CD4-positive, alpha-beta T cell treated with Interleukin-6 at 100 ng/mL for 8 hours (primary cell): ENCODE results near the gene AFAP1.
A peak's percentile ranks its signal among the peaks of the same experiment; 100 is the strongest.

Source experiments
- DNase-seq: peaks from one replicate; pipeline ENCODE4 v3.0.0-alpha.2; 2020; ENCODE audit warnings: mixed read lengths, low spot score

The AFAP1 gene

DNA sequence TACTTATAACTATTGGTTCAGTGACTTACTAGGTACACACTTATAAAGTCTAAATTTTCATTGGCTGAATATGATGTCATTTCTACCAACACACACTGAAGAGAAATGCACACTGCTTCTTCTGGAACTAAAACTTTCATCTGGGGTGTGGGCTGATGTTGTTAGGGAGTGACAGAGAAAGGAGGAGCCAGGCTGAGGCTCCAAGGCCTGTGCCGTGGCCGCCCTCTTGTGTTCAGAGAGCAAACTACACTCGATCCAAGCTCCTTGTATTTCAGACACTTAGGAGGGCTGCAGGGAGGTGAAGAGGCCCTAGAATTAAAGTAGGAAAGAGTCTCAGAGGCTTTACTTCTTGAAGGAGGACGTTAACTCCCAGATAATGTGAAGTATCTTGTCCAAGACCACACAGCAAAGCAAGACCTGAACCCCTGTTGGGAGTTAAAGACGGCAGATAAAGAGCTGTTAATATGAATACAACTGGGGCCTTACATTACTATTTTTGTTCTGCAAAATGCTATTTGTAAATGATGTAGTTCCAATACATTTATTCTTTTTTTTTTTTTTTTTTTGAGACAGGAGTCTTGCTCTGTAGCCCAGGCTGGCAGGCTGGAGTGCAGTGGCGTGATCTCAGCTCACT lies 137.5 kb downstream of the AFAP1 start:
- peak; percentile 72 for DNase-seq

DNA sequence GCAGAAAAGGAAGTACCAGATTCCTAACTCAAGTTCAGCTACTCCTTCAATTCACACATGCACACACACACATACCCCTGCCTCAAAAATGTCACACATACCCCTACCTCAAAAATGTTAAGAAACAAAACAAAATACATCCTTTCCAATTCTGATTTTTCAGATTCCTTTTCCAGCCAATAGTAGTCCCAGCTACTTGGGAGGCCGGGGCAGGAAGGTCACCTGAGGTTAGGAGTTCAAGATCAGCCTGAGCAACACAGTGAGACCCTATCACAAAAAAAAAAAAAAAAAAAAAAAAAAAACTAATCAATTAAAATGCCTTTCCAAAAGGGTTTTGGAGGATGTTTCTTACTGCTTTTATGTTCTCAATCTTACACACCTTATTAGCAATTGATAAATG lies 138.0 kb downstream of the AFAP1 start:
- no peak for DNase-seq

DNA sequence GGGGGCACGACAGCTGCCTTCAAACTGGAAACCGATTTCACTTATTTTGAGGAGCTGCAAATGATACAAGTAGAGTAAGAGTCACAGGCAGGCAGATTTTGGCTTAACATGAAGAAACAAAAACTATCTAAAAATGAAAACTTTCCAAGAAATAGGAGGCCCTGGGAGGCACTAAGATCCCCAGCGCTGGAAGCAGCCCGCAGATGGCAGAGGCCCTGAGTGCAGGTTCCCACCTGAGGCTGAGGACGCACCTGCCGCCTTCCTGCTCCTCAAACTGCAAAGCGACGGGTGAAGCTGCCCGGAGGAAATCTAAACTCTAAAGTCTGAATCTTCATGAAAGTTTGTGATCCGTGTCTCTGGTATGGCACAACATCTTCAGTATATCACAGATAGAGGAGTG lies 138.7 kb downstream of the AFAP1 start:
- DNase-seq = no peak

DNA sequence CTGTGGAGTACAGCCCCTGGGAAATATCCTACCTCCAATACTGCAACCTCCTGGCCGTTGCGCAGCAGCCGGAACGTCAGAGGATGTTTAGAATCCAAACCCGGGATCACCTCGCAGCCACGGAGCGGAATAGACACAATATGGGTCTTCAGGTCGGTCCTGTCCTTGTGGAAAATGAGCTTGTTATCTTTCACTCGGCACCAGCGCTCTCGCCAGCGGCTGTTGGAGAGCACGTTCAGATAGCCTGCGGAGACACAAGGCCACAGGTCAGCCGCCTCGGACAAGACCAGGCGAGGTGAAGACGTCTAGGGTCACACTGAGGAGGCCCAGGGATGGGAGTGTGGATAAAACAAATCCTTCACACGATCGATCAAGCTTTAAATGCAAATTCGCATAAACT lies 139.3 kb downstream of the AFAP1 start:
- DNase-seq = no peak

DNA sequence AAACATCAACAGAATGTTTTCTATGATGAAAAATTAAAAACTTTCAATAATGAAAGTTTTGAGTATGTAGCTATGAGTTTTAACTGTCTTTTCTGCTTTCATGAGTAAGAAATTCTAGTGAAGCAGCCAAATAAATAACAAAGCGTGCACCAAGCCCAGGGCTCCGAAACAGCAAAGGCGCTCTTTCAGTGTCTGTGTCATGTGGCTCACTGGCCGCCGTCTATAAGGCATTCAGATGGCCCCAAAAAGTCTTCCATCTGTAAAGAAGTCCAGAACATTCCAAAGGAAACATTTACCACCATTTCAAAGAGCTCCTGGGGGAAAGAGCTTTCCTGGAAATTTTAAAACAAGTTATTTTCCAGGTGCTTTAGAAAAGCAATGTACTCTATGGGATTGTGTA lies 139.9 kb downstream of the AFAP1 start:
- no peak for DNase-seq

DNA sequence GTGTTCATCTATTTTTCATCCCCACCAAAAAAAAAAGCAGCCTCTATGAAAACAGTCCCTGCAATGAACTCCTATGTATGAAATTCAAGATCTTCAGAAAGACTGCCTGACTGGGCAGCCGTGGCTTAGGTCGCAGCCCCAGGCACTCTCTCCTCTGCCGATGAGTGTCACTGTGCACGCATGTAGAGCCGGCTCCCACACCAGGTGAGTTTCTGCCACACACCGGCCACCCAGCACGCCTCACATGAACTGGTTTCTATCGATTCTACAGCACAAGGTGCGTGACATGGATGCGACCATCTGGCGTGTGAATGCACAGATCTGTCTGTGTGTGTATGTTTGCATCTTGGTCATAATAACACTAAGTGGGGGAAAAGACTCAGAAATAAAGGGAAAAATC lies 140.4 kb downstream of the AFAP1 start:
- DNase-seq = no peak

DNA sequence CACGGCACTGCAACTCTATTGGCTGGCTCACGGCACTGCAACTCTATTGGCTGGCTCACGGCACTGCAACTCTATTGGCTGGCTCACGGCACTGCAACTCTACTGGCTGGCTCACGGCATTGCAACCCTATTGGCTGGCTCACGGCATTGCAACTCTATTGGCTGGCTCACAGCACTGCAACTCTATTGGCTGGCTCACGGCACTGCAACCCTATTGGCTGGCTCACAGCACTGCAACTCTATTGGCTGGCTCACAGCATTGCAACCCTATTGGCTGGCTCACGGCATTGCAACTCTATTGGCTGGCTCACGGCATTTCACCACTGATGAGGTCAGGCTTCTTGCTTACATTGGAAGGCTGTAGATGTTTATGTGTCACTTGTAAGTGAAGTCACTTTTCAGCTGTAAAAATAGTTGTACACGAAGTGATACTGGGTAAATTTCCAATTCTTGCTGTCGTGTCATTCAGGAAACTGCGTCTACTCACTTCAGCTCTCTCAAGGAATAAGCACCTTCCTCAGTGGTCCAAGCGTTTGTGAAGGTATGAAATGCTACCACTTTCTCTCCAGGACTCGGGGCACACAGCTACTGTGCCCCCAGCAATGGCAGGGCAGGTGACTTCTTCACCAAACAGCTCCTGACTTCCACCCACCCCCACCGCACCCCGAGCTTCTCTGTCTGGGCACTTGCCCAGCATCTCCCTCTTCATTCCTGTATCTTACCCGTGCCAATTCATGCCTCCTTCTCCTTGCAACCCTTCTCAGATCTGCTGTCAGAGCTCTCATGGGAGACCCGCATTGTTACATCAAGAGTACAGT lies 141.3 kb downstream of the AFAP1 start:
- no peak for DNase-seq

DNA sequence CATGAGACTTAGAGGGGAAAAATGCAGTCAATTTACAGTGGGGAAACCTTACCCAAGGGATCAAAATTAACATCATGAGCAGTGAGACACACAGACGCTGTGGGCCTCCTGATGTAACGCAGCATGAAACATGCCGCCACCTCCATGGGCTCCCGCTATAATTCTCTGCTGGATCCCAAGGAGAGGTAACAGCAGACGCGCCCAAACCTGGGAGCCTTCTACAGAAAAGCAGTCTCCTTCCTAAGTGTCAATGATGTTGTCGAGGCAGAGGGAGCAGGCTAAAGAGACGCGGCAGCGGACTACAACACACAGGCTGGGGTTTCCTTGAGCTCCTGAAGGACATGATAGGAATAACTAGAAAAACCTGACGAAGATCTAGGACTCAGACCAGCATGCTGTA lies 142.3 kb downstream of the AFAP1 start:
- DNase-seq = no peak

DNA sequence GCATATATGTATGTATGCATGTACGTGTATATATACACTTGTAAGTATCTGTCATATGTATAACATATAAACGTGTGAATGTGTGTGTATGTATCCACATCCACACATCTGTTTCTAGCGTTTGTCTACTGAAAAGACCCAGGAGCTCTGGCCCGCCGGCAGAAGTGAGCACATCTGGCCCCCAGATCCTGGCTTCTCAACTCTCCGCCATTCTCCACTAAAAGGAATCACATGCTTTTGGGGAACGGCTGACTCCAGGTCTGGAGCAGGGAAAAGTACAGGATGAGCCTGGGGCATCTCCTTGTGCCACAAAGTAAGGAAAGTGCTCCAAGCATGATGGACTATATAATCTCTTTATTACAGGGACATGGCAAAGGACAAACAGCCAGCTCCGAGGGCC lies 143.7 kb downstream of the AFAP1 start:
- DNase-seq = no peak

DNA sequence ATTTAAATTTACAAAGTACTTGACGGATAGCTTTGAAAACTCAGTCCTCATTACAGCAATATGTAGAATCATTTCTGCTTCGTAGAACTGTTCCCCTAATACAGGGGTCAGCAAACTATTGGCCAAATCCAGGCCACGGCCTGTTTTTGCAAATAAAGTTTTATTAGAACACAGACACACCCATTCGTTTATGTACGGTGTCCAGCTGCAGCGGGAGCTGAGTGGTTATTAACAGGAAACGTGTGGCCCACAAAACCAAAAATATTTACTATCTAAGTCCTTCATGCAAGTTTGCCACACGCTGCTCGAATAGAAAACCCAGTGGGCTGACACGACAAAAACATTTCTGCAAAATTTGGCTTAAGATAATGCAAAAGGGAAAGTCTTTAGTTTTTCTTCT lies 146.5 kb downstream of the AFAP1 start:
- no peak for DNase-seq

DNA sequence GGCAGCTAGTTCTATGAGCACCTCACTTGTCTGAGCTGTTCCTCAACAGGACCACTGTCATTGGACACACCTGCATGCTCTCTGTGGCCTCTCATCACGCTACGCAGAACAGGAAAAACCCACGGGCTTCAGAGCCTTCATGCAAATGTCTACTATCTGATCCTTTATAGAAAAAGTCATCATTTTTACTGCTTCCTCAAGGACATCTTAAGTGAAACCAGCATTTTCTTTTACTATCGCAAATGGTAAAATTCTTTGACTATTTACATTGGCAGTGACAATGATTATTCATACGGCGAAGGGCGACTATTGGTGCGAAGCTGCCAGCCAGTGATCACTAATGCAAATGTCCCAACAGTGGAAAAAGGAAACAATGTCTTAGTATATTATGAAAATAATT lies 147.0 kb downstream of the AFAP1 start:
- DNase-seq = no peak

DNA sequence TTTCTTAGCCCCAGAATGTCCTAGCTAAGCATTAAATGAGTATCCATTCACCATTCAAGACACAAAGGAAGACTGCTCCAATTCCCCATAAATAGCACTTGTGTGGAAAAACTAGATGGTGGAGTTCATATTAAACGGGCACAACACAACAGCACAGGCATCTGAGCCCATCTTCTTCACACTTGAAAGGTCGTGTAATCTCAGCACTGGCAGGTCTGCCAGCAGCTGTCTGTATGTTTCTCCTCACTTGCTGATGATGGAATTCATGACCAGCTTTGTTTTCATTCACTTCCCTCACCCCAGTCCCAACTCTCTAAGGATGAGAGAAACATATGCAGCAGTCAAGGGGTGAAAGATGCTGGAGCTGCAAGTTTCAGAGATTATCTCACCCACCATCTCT lies 148.7 kb downstream of the AFAP1 start:
- no peak for DNase-seq

DNA sequence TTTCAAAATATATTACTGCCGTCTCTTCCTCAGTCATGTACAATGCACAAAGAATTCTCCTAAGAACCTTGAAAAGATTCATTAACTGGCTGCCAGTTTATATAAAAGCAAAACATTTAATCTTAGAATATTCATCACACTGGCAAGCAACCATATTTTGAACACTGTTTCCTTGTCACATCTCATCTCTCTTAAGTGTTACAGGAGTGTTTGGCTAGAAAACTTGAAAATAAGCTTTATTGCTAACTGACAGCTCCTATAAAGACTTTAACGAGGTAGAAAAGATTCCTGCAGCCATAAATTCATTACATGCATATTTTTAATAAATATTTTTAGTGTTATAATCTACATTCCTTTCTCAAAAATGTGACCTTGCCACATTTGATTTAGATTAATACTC lies 149.6 kb downstream of the AFAP1 start:
- DNase-seq = no peak

DNA sequence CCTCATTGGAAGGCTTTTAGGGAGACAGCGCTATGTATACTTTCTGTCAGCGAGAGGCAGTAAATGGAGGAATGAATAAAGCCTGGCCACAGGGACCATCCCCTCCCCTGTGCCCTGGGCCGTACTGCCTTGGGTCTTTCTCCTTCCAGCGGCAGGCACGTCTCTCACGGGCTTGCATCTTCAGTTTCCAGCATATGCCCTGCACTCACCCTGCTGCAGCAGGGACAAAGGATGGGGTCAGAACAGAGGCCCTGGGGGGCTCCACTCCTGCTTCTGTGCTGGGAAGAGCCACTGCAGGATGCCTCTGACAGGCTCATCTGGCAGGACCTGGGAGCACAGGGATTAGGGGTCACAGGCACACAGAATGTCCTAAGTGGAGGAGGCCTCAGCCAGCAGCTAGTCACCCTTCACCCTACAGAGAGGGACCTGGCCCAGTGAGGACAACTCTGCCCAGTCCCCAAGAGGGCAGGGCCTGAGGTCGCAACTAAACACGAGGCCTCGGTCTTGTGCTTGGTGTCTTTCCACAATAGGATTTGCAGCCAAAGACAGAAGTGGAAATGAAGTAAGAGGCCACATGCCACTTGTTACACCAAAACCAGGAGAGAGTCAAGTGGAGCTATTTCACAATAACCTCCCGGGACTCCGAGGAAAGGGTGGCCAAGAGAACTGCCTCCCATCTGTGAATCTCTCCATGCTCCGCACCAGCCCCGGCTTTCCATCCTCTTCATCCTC lies 150.8 kb downstream of the AFAP1 start:
- no peak for DNase-seq

DNA sequence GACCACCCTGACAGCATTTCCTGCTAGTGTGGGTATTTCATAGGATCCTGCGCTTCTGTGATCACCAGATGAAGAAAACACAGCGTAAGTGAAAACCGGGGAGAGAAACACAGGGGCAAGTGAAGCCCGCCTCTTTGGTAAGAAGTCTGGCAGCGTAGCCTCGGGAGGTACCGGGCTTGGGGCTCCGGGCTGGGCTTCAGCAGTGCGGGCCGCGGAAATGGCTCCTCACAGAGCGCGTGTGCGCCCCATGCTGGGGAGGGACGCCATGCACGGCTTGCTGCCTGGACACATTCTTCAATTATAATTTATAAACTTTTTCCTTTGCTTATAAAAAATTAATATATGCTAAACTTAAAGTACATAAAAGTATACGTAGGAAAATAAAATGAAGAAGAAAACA lies 151.5 kb downstream of the AFAP1 start:
- no peak for DNase-seq

DNA sequence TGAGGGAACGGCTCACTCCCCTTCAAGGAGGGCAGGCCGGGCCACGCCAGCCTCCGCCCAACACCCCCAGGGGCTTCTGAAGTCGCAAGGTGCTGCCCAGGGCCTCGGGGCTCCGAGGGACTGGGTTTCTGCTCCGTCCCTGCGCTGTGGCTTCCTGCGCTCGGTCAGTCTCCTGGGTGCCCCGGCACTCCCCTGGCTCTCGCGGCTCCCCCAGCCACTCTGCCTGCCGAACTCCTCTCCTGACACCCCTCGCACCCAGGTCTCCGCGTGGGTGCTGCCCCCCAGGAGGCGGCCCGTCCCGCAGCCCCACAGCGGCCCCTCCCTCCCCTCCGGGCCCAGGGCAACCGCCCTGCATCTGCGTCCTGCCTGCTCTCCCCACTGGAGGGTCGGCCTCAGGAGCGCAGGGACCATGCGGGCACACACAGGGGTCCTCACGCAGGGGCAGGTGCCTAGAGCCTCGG lies 151.9 kb downstream of the AFAP1 start:
- DNase-seq = no peak

DNA sequence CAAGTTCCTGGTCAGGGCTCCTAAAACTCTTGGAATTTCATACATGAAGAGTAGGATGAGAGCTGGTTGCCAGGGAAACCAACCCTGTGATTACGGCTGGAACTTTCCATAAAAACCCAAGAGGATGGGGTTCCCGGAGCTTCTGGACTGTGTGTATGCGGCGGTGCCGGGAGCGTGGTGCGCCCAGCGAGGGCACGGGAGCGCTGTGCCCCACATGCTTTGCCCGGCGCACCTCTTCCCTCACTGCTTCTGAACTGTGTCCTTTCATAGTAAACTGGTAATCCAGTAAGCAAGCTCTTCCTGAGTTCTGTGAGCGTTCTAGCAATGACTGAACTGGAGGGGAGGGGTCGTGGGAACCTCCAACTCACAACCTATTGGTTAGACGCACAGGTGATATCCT lies 152.6 kb downstream of the AFAP1 start:
- DNase-seq = no peak

DNA sequence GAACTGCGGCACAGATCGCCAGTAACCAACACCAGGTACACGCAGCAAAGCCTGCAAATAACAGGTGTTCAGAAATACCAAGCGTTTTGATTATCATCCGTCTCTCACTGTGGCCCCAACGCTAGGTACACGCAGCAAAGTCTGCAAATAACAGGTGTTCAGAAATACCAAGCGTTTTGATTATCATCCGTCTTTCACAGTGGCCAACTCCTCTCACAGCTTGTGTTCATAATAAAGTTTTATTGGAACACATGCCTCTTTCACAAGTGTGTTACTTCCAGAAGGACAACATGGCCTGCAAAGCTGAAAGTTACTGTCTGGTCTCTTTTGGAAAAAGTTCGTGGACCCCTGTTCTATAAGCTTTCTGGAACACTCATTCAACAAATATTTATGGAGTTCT lies 153.1 kb downstream of the AFAP1 start:
- DNase-seq = no peak

DNA sequence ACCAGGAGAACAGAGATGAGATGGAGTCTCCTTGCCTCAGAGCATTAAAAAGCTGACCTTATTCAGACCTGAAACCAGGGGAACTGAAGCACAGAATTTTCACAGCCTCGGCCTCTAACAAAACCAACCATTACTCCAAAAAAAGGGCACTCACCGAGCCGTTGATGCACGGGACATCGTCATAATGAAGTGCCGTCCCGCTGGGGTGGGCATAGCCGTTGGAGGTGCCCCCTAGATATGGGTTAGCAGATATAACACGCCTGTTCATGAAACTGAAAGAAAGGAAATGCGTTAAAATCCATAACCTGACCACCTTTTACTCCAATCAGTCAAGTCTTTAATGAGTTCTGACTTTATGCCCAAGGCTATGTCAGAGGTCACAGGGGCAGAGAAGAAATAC lies 153.6 kb downstream of the AFAP1 start:
- no peak for DNase-seq

DNA sequence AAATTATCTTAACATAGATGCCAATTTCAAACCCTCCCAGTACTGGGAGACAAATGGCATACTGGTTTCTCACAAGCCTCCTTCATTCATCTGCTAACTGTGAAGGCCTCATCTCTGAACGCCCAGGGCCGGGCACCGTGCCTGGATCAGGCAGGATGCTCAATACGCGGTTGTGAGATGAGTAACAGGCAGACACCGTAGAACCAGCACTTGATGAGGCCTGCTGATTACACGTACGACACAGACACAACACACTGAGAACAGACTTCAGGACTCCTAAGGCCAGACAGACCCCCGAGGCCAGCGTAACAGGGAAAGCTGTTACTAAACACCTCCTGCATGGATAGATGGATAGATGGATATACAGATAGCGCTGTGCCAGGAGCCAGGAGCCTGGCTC lies 154.6 kb downstream of the AFAP1 start:
- no peak for DNase-seq

DNA sequence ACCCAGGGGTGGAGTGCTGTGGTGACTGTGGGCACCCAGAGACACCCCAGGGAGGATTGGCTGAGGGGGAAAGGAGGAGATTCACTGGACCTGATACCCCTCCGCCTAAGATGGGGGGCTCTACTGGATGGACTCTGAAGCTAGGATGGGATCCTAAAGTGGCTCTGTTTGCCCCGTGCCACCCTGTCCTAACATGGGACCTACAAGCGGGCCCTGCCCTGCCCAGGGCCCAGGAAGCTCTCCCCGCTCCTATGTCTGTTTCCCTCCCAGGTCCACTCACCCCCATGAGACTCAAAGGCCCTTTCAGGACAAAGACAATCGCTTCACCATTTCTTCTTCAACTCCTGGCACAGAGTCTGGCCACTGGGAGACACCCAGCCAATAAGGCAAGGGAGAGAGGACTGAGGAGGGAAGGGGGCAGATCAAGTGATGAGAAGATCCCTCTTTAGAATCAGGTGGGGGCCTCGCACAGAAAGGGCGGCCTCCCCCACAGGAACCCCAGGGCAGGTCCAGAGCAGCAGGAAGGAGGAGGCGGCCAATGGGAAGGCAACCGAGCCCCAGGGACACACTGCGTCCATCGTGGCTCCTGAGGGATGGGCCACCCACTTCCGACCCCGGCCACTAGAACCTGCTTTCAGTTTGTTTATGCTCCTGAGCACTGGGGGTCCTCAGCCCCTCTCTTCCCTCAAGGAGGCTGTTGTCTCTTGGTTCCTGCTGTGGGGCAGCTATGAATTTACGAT lies 155.4 kb downstream of the AFAP1 start:
- no peak for DNase-seq

DNA sequence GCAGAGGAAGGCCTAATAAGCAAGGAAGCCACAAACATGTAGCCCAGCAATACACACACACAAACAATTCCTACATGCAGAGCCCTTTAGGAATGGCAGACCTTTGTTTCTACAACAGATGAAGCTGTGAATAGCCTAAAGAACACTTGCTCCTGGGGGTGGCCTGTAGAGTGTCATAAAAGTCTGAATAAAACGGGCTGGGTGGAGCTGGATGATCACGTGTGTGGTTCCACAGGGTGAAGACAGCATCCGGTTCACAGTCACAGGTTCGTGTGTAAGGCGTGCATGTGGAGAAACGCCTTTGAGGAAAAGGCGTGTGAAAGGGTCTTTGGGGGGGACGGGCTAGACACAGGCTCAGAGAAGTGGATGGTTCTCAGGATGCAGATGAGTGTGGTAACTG lies 156.1 kb downstream of the AFAP1 start:
- DNase-seq = no peak

DNA sequence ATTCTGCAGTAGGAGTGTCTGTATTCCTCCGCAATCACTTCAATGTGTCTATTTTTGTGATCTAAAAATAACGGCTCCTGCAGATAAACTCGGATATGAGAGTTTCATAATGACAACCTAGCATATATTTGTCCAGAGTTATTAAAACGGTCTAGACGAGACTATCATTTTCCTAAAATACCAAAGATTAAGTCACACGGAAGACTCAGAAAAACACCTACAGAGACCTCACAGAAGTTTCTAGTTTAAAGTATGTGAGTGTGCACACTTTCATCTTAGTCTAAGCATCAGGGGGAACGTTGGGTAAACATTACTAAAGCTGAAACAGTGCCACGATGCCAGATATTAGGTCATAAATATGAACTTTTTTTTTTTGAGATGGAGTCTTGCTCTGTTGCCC lies 156.9 kb downstream of the AFAP1 start:
- no peak for DNase-seq
